H9 (cell line): ENCODE measurements around the gene ABCA1. TPM values are rescaled to one million over a fixed set of nuclear protein-coding genes. Genes with fewer than 3 reads are reported as not detected.

Experiments used
- DNase-seq: peaks from one replicate; pipeline ENCODE4 v3.0.0-alpha.2; 2017
- H2AFZ ChIP-seq: one replicate; pipeline ENCODE4 v1.6.1; 2013; ENCODE audit warnings: mild to moderate bottlenecking, low read length, control low read depth, moderate library complexity
- H2AK5ac ChIP-seq: 2 replicates; pipeline ENCODE4 v1.6.1; 2013; ENCODE audit warnings: low read length, control low read depth, mixed read lengths; ENCODE audit not compliant: insufficient read length
- H2BK120ac ChIP-seq: one replicate; pipeline ENCODE4 v1.6.1; 2013; ENCODE audit warnings: low read depth, mild to moderate bottlenecking, low read length, control low read depth, inconsistent platforms; ENCODE audit not compliant: poor library complexity, severe bottlenecking
- H2BK12ac ChIP-seq: 2 replicates; pipeline ENCODE4 v1.6.1; 2013; ENCODE audit warnings: low read length, control low read depth, mixed read lengths, low read depth; ENCODE audit not compliant: insufficient read length
- H2BK15ac ChIP-seq: 2 replicates; pipeline ENCODE4 v1.6.1; 2013; ENCODE audit warnings: low read depth, low read length, control low read depth
- H2BK20ac ChIP-seq: one replicate; pipeline ENCODE4 v1.6.1; 2013; ENCODE audit warnings: low read depth, mild to moderate bottlenecking, low read length, control low read depth, inconsistent platforms; ENCODE audit not compliant: poor library complexity, severe bottlenecking
- H2BK5ac ChIP-seq: 2 replicates; pipeline ENCODE4 v1.6.1; 2013; ENCODE audit warnings: low read length, control low read depth, mixed read lengths; ENCODE audit not compliant: insufficient read length
- H3K14ac ChIP-seq: 2 replicates; pipeline ENCODE4 v1.6.1; 2013; ENCODE audit warnings: low read length, control low read depth; ENCODE audit not compliant: insufficient read depth
- H3K18ac ChIP-seq: 2 replicates; pipeline ENCODE4 v1.6.1; 2013; ENCODE audit warnings: low read depth, mild to moderate bottlenecking, mixed read lengths, low read length, control low read depth; ENCODE audit not compliant: insufficient read length
- H3K23ac ChIP-seq: 2 replicates; pipeline ENCODE4 v1.6.1; 2013; ENCODE audit warnings: low read length, control low read depth, mixed read lengths, low read depth; ENCODE audit not compliant: insufficient read length
- H3K23me2 ChIP-seq: 2 replicates; pipeline ENCODE4 v1.6.1; 2013; ENCODE audit warnings: low read depth, mild to moderate bottlenecking, mixed read lengths, low read length, control low read depth; ENCODE audit not compliant: insufficient read length, poor library complexity, severe bottlenecking
- H3K27ac ChIP-seq: 2 replicates; pipeline ENCODE4 v1.5.1; 2013; ENCODE audit warnings: low read length, control low read depth, mixed read lengths, low read depth; ENCODE audit not compliant: insufficient read length
- H3K27me3 ChIP-seq: 2 replicates; pipeline ENCODE4 v1.6.1; 2013; ENCODE audit warnings: low read length, control low read depth, inconsistent platforms; ENCODE audit not compliant: insufficient read depth
- H3K4ac ChIP-seq: 2 replicates; pipeline ENCODE4 v1.6.1; 2013; ENCODE audit warnings: low read depth, mild to moderate bottlenecking, control low read depth, inconsistent platforms, low read length, moderate library complexity
- H3K4me1 ChIP-seq: 2 replicates; pipeline ENCODE4 v1.6.1; 2013; ENCODE audit warnings: low read length, control low read depth, inconsistent platforms; ENCODE audit not compliant: insufficient read depth
- H3K4me2 ChIP-seq: 2 replicates; pipeline ENCODE4 v1.6.1; 2013; ENCODE audit warnings: low read length, control low read depth, mixed read lengths; ENCODE audit not compliant: insufficient read length, insufficient read depth
- H3K56ac ChIP-seq: 2 replicates; pipeline ENCODE4 v1.6.1; 2013; ENCODE audit warnings: low read depth, mild to moderate bottlenecking, mixed read lengths, low read length, control low read depth; ENCODE audit not compliant: insufficient read length
- H3K79me1 ChIP-seq: 2 replicates; pipeline ENCODE4 v1.6.1; 2013; ENCODE audit warnings: low read depth, mild to moderate bottlenecking, moderate library complexity, low read length, control low read depth, inconsistent platforms; ENCODE audit not compliant: insufficient read depth, poor library complexity, severe bottlenecking
- H3K79me2 ChIP-seq: 2 replicates; pipeline ENCODE4 v1.6.1; 2013; ENCODE audit warnings: low read length, control low read depth, inconsistent platforms; ENCODE audit not compliant: insufficient read depth
- H3K9ac ChIP-seq: 2 replicates; pipeline ENCODE4 v1.6.1; 2013; ENCODE audit warnings: low read length, control low read depth, mixed read lengths; ENCODE audit not compliant: insufficient read length; ENCODE audit errors: extremely low read depth
- H3K9me3 ChIP-seq: one replicate; pipeline ENCODE4 v1.6.1; 2013; ENCODE audit warnings: low read depth, low read length, inconsistent platforms; ENCODE audit not compliant: control insufficient read depth
- H3T11ph ChIP-seq: one replicate; pipeline ENCODE4 v1.6.1; 2013; ENCODE audit warnings: mild to moderate bottlenecking, low read length, control low read depth, inconsistent platforms
- H4K20me1 ChIP-seq: one replicate; pipeline ENCODE4 v1.6.1; 2013; ENCODE audit not compliant: control insufficient read depth, insufficient read length, insufficient read depth
- H4K5ac ChIP-seq: 2 replicates; pipeline ENCODE4 v1.6.1; 2013; ENCODE audit warnings: low read depth, mild to moderate bottlenecking, mixed read lengths, low read length, control low read depth; ENCODE audit not compliant: insufficient read length
- H4K8ac ChIP-seq: replicated peaks from 2 replicates; pipeline ENCODE4 v1.6.1; 2013; ENCODE audit warnings: low read length, control low read depth, mixed read lengths, low read depth; ENCODE audit not compliant: insufficient read length
- H4K91ac ChIP-seq: 2 replicates; pipeline ENCODE4 v1.6.1; 2013; ENCODE audit warnings: low read depth, mild to moderate bottlenecking, moderate library complexity, mixed read lengths, low read length, control low read depth; ENCODE audit not compliant: insufficient read length
- H3K27ac Mint-ChIP-seq, 3 experiments: 2 replicates in 2 of 3; 3 replicates in 1 of 3; pipeline ENCODE4 v1.8.0; 2020 to 2021; ENCODE audit warnings: mixed read lengths in 3 of 3, mild to moderate bottlenecking in 1 of 3, moderate library complexity in 1 of 3
- H3K27me3 Mint-ChIP-seq: 2 replicates; pipeline ENCODE4 v1.8.0; 2021; ENCODE audit warnings: low read depth, mild to moderate bottlenecking, moderate library complexity, mixed read lengths
- H3K36me3 Mint-ChIP-seq, 3 experiments: 2 replicates in 2 of 3; 3 replicates in 1 of 3; pipeline ENCODE4 v1.8.0; 2020 to 2021; ENCODE audit warnings: low read depth in 3 of 3, mixed read lengths in 3 of 3; ENCODE audit not compliant: insufficient read depth in 1 of 3
- H3K4me1 Mint-ChIP-seq, 2 experiments: 2 replicates each; pipeline ENCODE4 v1.8.0; 2020; ENCODE audit warnings: mixed read lengths in 2 of 2
- H3K4me3 Mint-ChIP-seq, 2 experiments: 2 replicates in 1 of 2; 3 replicates in 1 of 2; pipeline ENCODE4 v1.8.0; 2020 to 2021; ENCODE audit warnings: mild to moderate bottlenecking in 2 of 2, mixed read lengths in 2 of 2, moderate library complexity in 1 of 2
- H3K9me3 Mint-ChIP-seq, 2 experiments: 2 replicates in 1 of 2; 3 replicates in 1 of 2; pipeline ENCODE4 v1.8.0; 2020; ENCODE audit warnings: mild to moderate bottlenecking in 2 of 2, mixed read lengths in 2 of 2, moderate library complexity in 1 of 2
- CTCF ChIP-seq: fragments of 200-600 bp; sonication (generic); conservative IDR thresholded peaks from 3 replicates; pipeline ENCODE4 v1.8.0; 2021; ENCODE audit warnings: antibody characterized with exemption, mild to moderate bottlenecking
- WGBS: extraction: QIAGEN DNeasy Blood & Tissue Kit; methylation state at CpG from one replicate; pipeline ENCODE4 v1.1.7; 2013; ENCODE audit warnings: missing lambda C conversion rate, low lambda C conversion rate, mixed read lengths; ENCODE audit not compliant: insufficient read length; ENCODE audit errors: extremely low coverage; 5-methylcytosine and 5-hydroxymethylcytosine counted together
- total RNA-seq: library from RNA; stranded (reverse); gene quantifications from 2 replicates; pipeline ENCODE4 v1.2.1, GENCODE V29; 2021

The ABCA1 gene
- total RNA-seq, 1 experiment from 2014 or later, result 16.6 TPM

GRCh38 chr9:104808035-104808614 is 119.8 kb downstream of the ABCA1 start:
- no peaks in the 10 kb centered on the region for H3K79me2 ChIP-seq
- H2BK12ac ChIP-seq, result no peak overlapping the region
- peak; percentile 38 for DNase-seq
- H3T11ph ChIP-seq, result no peak overlapping the region
- no peak overlapping the region for H3K14ac ChIP-seq
- H4K8ac ChIP-seq, result no peak overlapping the region
- Mint-ChIP-seq H3K27ac (no peak overlapping the region), H3K4me3 (no peak overlapping the region), H3K4me1 (no peaks in the 10 kb centered on the region), H3K9me3 (no peaks in the 10 kb centered on the region), H3K36me3 (peaks cover 0 to 47% (median 34%) of the 10 kb centered on the region in 3 experiments; a peak in 5 of 7 replicates), H3K27me3 (no peaks in the 10 kb centered on the region)
- no peak overlapping the region for H4K5ac ChIP-seq
- no peak overlapping the region for H2BK5ac ChIP-seq
- no peak overlapping the region for H3K18ac ChIP-seq
- no peak overlapping the region for H3K23ac ChIP-seq
- no peak overlapping the region for H4K91ac ChIP-seq
- no peak overlapping the region for H2AK5ac ChIP-seq
- no peaks in the 10 kb centered on the region for H3K27me3 ChIP-seq
- no peaks in the 10 kb centered on the region for H3K23me2 ChIP-seq
- WGBS, result no CpG with 5 or more reads among the region's 3 CpGs
- no peak overlapping the region for H3K56ac ChIP-seq
- no peak overlapping the region for H2BK120ac ChIP-seq
- H2BK15ac ChIP-seq, result no peak overlapping the region
- no peaks in the 10 kb centered on the region for H3K9me3 ChIP-seq
- H3K79me1 ChIP-seq, result no peaks in the 10 kb centered on the region
- peak; percentile 69 for TF ChIP-seq CTCF
- H3K27ac ChIP-seq, result no peak overlapping the region
- no peak overlapping the region for H3K4ac ChIP-seq
- no peak overlapping the region for H3K4me2 ChIP-seq
- no peak overlapping the region for H2BK20ac ChIP-seq
- no peaks in the 10 kb centered on the region; the same call in 1 of the 2 replicates for H3K4me1 ChIP-seq
- H2AFZ ChIP-seq, result no peak overlapping the region
- H3K9ac ChIP-seq, result no peak overlapping the region
- no peaks in the 10 kb centered on the region for H4K20me1 ChIP-seq
